Panc1 (cell line): ENCODE data around the gene NPEPL1. TPM values are rescaled to one million over a fixed set of nuclear protein-coding genes. Genes with fewer than 3 reads are reported as not detected.

Experiments used
- ATAC-seq: fragments of 200-7000 bp; cut with Tn5 transposase; 2 replicates; pipeline ENCODE4 v1.9.1; 2020; ENCODE audit warnings: mild to moderate bottlenecking, moderate library complexity
- BruUV-seq: library from RNA; stranded (reverse); fragments of 400-500 nt; replicated peaks from 2 replicates; lab custom pipeline; 2021; lab: Mats Ljungman, UMichigan
- CTCF ChIA-PET: fragments of 300-600 bp; sonication (Branson Sonifier 250); formaldehyde crosslinking; loops from one replicate; lab custom pipeline; 2022; ENCODE audit warnings: antibody characterized with exemption; lab: Charles Lee
- POLR2A ChIA-PET: fragments of 300-600 bp; sonication (Branson Sonifier 250); formaldehyde crosslinking; loops from one replicate; lab custom pipeline; 2022; ENCODE audit warnings: antibody characterized with exemption; lab: Charles Lee
- DNase-seq: peaks from one replicate; pipeline ENCODE4 v3.0.0-alpha.2; 2010; ENCODE audit warnings: low read depth, low spot score
- H3K27ac ChIP-seq: 2 replicates; pipeline ENCODE4 v1.5.1; 2011; ENCODE audit warnings: mild to moderate bottlenecking, low read length, inconsistent platforms
- H3K27me3 ChIP-seq: fragments of 200-500 bp; sonication (Bioruptor generic); 2 replicates; pipeline ENCODE4 v1.6.0; 2014; ENCODE audit warnings: low read length, inconsistent platforms; ENCODE audit not compliant: control insufficient read depth, insufficient read depth
- H3K36me3 ChIP-seq: fragments of 200-500 bp; sonication (Bioruptor generic); 2 replicates; pipeline ENCODE4 v1.5.1; 2014; ENCODE audit warnings: inconsistent platforms, mild to moderate bottlenecking, low read length, moderate library complexity; ENCODE audit not compliant: control insufficient read depth, insufficient read depth
- H3K4me1 ChIP-seq: 2 replicates; pipeline ENCODE4 v1.5.1; 2011; ENCODE audit warnings: inconsistent platforms, mild to moderate bottlenecking, low read length, moderate library complexity; ENCODE audit not compliant: control insufficient read depth, insufficient read depth
- H3K4me3 ChIP-seq, 2 experiments: 2 replicates each; pipeline ENCODE4 v1.5.1; 2011 to 2012; ENCODE audit warnings: low read depth in 2 of 2, low read length in 2 of 2, mild to moderate bottlenecking in 2 of 2, inconsistent platforms in 1 of 2, moderate library complexity in 1 of 2
- H3K9me3 ChIP-seq: fragments of 200-500 bp; sonication (Bioruptor generic); 2 replicates; pipeline ENCODE4 v1.5.1; 2014; ENCODE audit warnings: low read depth, mild to moderate bottlenecking, inconsistent platforms, low read length, moderate library complexity; ENCODE audit not compliant: control insufficient read depth, insufficient read depth
- CTCF ChIP-seq: fragments of 450-650 bp; IDR thresholded peaks from 2 replicates; pipeline ENCODE4 v1.5.1; 2017; ENCODE audit warnings: mild to moderate bottlenecking
- POLR2AphosphoS5 ChIP-seq: IDR thresholded peaks from 2 replicates; pipeline ENCODE4 v1.6.1; 2012; ENCODE audit warnings: mild to moderate bottlenecking, low read depth, low read length, moderate library complexity
- REST ChIP-seq, 2 experiments: IDR thresholded peaks; 2 replicates each; pipeline ENCODE4 v1.6.1; 2011 to 2012; ENCODE audit warnings: low read depth in 2 of 2, control low read depth in 1 of 2, low read length in 1 of 2, mild to moderate bottlenecking in 1 of 2, moderate library complexity in 1 of 2; ENCODE audit not compliant: insufficient read depth in 1 of 2
- SIN3A ChIP-seq: IDR thresholded peaks from 2 replicates; pipeline ENCODE4 v1.6.1; 2012; ENCODE audit warnings: low read depth, mild to moderate bottlenecking, low read length, moderate library complexity, borderline replicate concordance; ENCODE audit not compliant: insufficient read depth
- TCF7L2 ChIP-seq: IDR thresholded peaks from 2 replicates; pipeline ENCODE4 v1.6.1; 2011; ENCODE audit warnings: mild to moderate bottlenecking, low read depth, low read length, inconsistent platforms
- in situ Hi-C: cut with HindIII; loops from 2 replicates; pipeline ENCODE4 v1.10.0; 2016; ENCODE audit warnings: low sequenced_read_pairs, low pct_unique_long_range_greater_than_20kb
- intact Hi-C: fragments of 100-400 bp; cut with micrococcal nuclease; formaldehyde crosslinking; loops from one replicate; pipeline ENCODE4 v1.10.0; 2022; ENCODE audit not compliant: unreplicated experiment
- total RNA-seq: library from RNA; stranded (reverse); gene quantifications from one replicate; pipeline ENCODE4 v1.2.1, GENCODE V29; 2021; ENCODE audit not compliant: unreplicated experiment

NPEPL1 gene
- total RNA-seq, 1 experiment from 2014 or later, result 27.4 TPM

GRCh38 chr20:58656831-58657230 is 35.8 kb upstream of the NPEPL1 start:
- H3K27me3 ChIP-seq, result no peaks in the 10 kb centered on the region
- CTCF ChIA-PET, result no interaction called here
- peaks cover 9% of the 10 kb centered on the region for H3K36me3 ChIP-seq
- DNase-seq, result no peak
- H3K9me3 ChIP-seq, result no peaks in the 10 kb centered on the region
- peak overlapping the region; percentile 17; the same call in 1 of the 2 replicates for H3K27ac ChIP-seq
- no TSS peak for BruUV-seq
- POLR2A ChIA-PET, result no interaction called here
- H3K4me1 ChIP-seq, result peaks cover 31% of the 10 kb centered on the region
- in situ Hi-C loops, result no loop called here
- intact Hi-C loops, result no loop called here
- no peak for TF ChIP-seq POLR2AphosphoS5
- TF ChIP-seq SIN3A, result no peak
- TF ChIP-seq CTCF, result no peak
- TF ChIP-seq REST (IDR thresholded peaks at IDR 0.05; ENCODE audit: insufficient read depth in 1 of 2, low read depth in 2 of 2, low read length in 1 of 2), result no peak
- no peak for TF ChIP-seq TCF7L2
- no peak for ATAC-seq
- no peak overlapping the region for H3K4me3 ChIP-seq

- no peak for TF ChIP-seq REST (IDR thresholded peaks at IDR 0.05; ENCODE audit: insufficient read depth in 1 of 2, low read depth in 2 of 2, low read length in 1 of 2)
- TF ChIP-seq TCF7L2, result no peak
- TF ChIP-seq POLR2AphosphoS5, result no peak
- no peak for TF ChIP-seq SIN3A
- TF ChIP-seq CTCF, result no peak
- Histone ChIP-seq H3K36me3 (peaks cover 9% of the 10 kb centered on the region), H3K4me1 (peaks cover 31% of the 10 kb centered on the region), H3K27me3 (no peaks in the 10 kb centered on the region), H3K27ac (peak overlapping the region; percentile 17; the same call in 1 of the 2 replicates), H3K4me3 (no peak overlapping the region), H3K9me3 (no peaks in the 10 kb centered on the region)
- ATAC-seq (no peak), DNase-seq (no peak)
- intact Hi-C loops, result no loop called here
- POLR2A ChIA-PET, result no interaction called here
- no TSS peak for BruUV-seq
- in situ Hi-C loops, result no loop called here
- CTCF ChIA-PET, result interaction anchor here (0.5 kb wide), 1 partner anchor 34 kb away, joined by 5 read pairs; no protein-coding TSS in a partner anchor
Observed at GRCh38 chr20:58657262-58657661, 35.3 kb upstream of the NPEPL1 start.
